Mammary epithelial cell (primary cell): ENCODE measurements around the gene OTX1.

Experiments
- EZH2 ChIP-seq: IDR thresholded peaks from 2 replicates; pipeline ENCODE4 v1.6.1; 2012; ENCODE audit warnings: low read length, inconsistent platforms, borderline replicate concordance
- TF ChIP-seq, protein P1 (sequence below), 2 donors: IDR thresholded peaks in 1 of 2; conservative IDR thresholded peaks in 1 of 2; 2 replicates each; pipeline ENCODE4 v1.5.1; 2011 to 2012; ENCODE audit warnings: inconsistent platforms in 2 of 2, low read length in 2 of 2, mild to moderate bottlenecking in 2 of 2, control low read depth in 1 of 2, low read depth in 1 of 2; ENCODE audit not compliant: insufficient read depth in 1 of 2; ENCODE audit errors: extremely low read depth in 1 of 2

DNA sequence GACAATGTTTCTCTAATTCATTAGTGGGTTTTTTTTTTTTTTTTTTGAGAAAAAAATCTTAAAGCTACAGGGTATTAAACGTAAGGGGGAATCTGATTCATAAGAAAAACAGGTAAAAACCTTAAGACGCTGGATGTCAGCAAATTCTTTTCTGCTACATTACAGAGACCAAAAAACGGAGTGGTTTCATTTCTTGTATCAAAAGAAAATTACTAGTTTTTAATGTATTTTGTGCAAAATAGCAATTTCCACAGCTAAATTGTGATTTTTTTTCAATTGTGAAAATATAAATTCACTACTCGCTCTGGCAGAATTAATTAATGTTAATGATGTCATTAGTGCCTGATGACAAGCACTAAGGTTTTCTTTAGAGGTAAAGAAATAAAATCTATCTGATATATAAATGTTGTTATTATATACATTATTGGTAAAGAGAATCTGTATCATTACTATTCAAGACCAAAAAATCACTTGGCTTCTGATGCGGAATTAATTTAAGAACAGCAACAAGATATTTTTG is 9.9 kb downstream of the OTX1 start:
- TF ChIP-seq, protein P1, sequence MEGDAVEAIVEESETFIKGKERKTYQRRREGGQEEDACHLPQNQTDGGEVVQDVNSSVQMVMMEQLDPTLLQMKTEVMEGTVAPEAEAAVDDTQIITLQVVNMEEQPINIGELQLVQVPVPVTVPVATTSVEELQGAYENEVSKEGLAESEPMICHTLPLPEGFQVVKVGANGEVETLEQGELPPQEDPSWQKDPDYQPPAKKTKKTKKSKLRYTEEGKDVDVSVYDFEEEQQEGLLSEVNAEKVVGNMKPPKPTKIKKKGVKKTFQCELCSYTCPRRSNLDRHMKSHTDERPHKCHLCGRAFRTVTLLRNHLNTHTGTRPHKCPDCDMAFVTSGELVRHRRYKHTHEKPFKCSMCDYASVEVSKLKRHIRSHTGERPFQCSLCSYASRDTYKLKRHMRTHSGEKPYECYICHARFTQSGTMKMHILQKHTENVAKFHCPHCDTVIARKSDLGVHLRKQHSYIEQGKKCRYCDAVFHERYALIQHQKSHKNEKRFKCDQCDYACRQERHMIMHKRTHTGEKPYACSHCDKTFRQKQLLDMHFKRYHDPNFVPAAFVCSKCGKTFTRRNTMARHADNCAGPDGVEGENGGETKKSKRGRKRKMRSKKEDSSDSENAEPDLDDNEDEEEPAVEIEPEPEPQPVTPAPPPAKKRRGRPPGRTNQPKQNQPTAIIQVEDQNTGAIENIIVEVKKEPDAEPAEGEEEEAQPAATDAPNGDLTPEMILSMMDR (conservative IDR thresholded peaks at IDR 0.05 in 1 of 2, IDR thresholded peaks at IDR 0.05 in 1 of 2; ENCODE audit: extremely low read depth in 1 of 2, insufficient read depth in 1 of 2, low read depth in 1 of 2, low read length in 2 of 2), result no peak
- no peak for TF ChIP-seq EZH2
